Measurements from ENCODE around the gene POFUT1. TPM values are rescaled to one million over a fixed set of nuclear protein-coding genes. Genes with fewer than 3 reads are reported as not detected.
"Not testable (repeated sequence)": the region's sequence is repeated elsewhere in the genome, so short reads cannot be mapped to it uniquely, and the experiment has no call there.

Gene POFUT1
- 37.7 and 45.0 TPM in 2 replicates for total RNA-seq

GRCh38 chr20:32207626-32208498 is at the start of gene POFUT1, which contains the start of gene PLAGL2:
POFUT1 (plus strand) TSS chr20:32207880; CDS start chr20:32207942, 62 bp downstream.
PLAGL2 (minus strand) TSS chr20:32207743; CDS start chr20:32202178, 5,565 bp downstream.
- peak; percentile 43 for DNase-seq (ENCODE audit: low read depth, low spot score)

GRCh38 chr20:32158351-32158750 is 49.3 kb upstream of the POFUT1 start:
- no peak for DNase-seq (ENCODE audit: low read depth, low spot score)

- no peak for DNase-seq (ENCODE audit: low read depth, low spot score)
These were observed 48.6 kb upstream of the POFUT1 start for GRCh38 chr20:32158943-32159660.

GRCh38 chr20:32159766-32160221 is 47.9 kb upstream of the POFUT1 start:
- DNase-seq (ENCODE audit: low read depth, low spot score): no peak

GRCh38 chr20:32160341-32160740 is 47.3 kb upstream of the POFUT1 start:
- no peak for DNase-seq (ENCODE audit: low read depth, low spot score)

- DNase-seq (ENCODE audit: low read depth, low spot score): no peak
These were observed 45.3 kb upstream of the POFUT1 start for GRCh38 chr20:32162351-32162750.

GRCh38 chr20:32163951-32164350 is 43.7 kb upstream of the POFUT1 start:
- DNase-seq (ENCODE audit: low read depth, low spot score): no peak

- DNase-seq (ENCODE audit: low read depth, low spot score): no peak
These were observed 42.5 kb upstream of the POFUT1 start for GRCh38 chr20:32164984-32165735.

- DNase-seq (ENCODE audit: low read depth, low spot score): no peak
These were observed 41.7 kb upstream of the POFUT1 start for GRCh38 chr20:32165836-32166545.

GRCh38 chr20:32167552-32167951 is 40.1 kb upstream of the POFUT1 start:
- DNase-seq (ENCODE audit: low read depth, low spot score): no peak

GRCh38 chr20:32168184-32168910 is 39.3 kb upstream of the POFUT1 start:
- DNase-seq (ENCODE audit: low read depth, low spot score): no peak

GRCh38 chr20:32177696-32178095 is 30.0 kb upstream of the POFUT1 start:
- not testable (repeated sequence) for DNase-seq (ENCODE audit: low read depth, low spot score)

GRCh38 chr20:32179515-32179914 is 28.2 kb upstream of the POFUT1 start:
- DNase-seq (ENCODE audit: low read depth, low spot score): no peak

GRCh38 chr20:32179934-32180333 is 27.7 kb upstream of the POFUT1 start:
- DNase-seq (ENCODE audit: low read depth, low spot score): no peak

GRCh38 chr20:32181606-32182005 is 26.1 kb upstream of the POFUT1 start:
- DNase-seq (ENCODE audit: low read depth, low spot score): no peak

- DNase-seq (ENCODE audit: low read depth, low spot score): no peak
These were observed 23.6 kb upstream of the POFUT1 start for GRCh38 chr20:32183947-32184635.

- DNase-seq (ENCODE audit: low read depth, low spot score): no peak
These were observed 22.6 kb upstream of the POFUT1 start for GRCh38 chr20:32184961-32185603.

GRCh38 chr20:32186506-32186905 is 21.2 kb upstream of the POFUT1 start:
- DNase-seq (ENCODE audit: low read depth, low spot score): no peak
